T-helper 1 cell treated with Interleukin-12 subunit alpha and Interleukin-12 subunit beta and Interleukin-4 antibody, amounts not matched to agents 30 μg/mL and 1 μg/mL, for 36 hours (primary cell): ENCODE measurements around the gene ARNT2.

Experiments
- H3K27ac Mint-ChIP-seq: one replicate; pipeline ENCODE4 v1.8.0; 2021; ENCODE audit warnings: mild to moderate bottlenecking, mixed read lengths
- H3K27me3 Mint-ChIP-seq: one replicate; pipeline ENCODE4 v1.8.0; 2021; ENCODE audit warnings: low read depth, mixed read lengths
- H3K36me3 Mint-ChIP-seq: one replicate; pipeline ENCODE4 v1.8.0; 2021; ENCODE audit warnings: low read depth, mixed read lengths
- H3K4me1 Mint-ChIP-seq: one replicate; pipeline ENCODE4 v1.8.0; 2021; ENCODE audit warnings: low read depth, mixed read lengths
- H3K4me3 Mint-ChIP-seq: one replicate; pipeline ENCODE4 v1.8.0; 2021; ENCODE audit warnings: mild to moderate bottlenecking, moderate library complexity, mixed read lengths
- H3K9me3 Mint-ChIP-seq: one replicate; pipeline ENCODE4 v1.8.0; 2021; ENCODE audit warnings: mixed read lengths

Gene ARNT2

DNA sequence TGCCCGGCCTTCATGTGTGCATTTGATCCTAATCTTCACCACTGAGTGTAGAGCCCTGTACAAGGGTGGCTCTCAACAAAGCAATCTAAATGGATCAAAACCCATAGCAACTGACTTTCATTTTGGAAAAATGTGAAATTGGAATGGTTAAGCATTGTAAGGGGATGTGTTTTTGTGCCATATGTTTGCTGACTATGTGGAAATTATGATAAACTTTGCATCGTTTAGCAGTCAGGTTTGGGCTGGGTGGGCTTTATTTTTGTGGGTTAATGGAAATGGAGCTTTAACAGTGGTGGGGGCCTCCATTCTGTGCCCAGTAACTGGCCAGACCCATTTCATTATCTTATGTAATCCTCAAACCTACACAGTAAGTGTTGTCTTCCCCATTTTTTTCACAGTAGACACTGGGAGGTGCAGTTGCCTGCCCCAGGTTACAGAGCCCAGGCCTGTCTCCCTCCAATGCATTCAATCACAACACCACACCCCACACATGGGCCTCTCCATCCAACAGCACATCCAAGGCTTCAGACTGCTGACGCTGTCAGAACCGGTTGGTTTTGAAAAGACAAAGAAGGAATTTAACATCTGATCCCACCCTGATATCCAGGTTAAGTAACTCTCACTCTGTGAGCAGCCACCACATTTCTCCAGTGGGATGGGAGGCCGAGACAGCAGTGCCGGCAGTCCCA, 154.6 kb downstream of the ARNT2 start:
- Mint-ChIP-seq H3K9me3 (no peaks in the 10 kb centered on the region), H3K4me3 (no peak overlapping the region), H3K4me1 (no peaks in the 10 kb centered on the region), H3K27ac (no peak overlapping the region), H3K36me3 (no peaks in the 10 kb centered on the region), H3K27me3 (peaks cover 8% of the 10 kb centered on the region)

DNA sequence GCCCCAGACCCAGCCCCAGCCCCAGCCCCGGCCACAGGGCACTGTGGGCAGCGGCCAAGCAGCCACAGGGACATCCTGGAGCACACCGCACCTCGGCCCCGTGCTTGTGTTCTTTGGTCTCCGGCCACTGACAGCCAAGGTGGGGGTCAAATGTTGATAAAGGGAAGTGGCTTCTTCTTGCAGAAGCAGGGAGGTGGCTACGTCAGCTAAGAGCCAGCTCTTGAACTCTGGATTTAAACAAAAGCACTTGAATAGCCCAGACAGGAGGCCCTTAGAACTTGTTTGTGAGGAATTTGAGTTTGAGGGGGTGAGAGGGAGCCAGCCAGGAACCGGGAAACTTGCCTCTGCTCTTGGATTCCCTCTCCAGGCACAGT, 155.1 kb downstream of the ARNT2 start:
- Mint-ChIP-seq H3K9me3 (no peaks in the 10 kb centered on the region), H3K27ac (no peak overlapping the region), H3K4me3 (no peak overlapping the region), H3K4me1 (no peaks in the 10 kb centered on the region), H3K36me3 (no peaks in the 10 kb centered on the region), H3K27me3 (peaks cover 8% of the 10 kb centered on the region)

DNA sequence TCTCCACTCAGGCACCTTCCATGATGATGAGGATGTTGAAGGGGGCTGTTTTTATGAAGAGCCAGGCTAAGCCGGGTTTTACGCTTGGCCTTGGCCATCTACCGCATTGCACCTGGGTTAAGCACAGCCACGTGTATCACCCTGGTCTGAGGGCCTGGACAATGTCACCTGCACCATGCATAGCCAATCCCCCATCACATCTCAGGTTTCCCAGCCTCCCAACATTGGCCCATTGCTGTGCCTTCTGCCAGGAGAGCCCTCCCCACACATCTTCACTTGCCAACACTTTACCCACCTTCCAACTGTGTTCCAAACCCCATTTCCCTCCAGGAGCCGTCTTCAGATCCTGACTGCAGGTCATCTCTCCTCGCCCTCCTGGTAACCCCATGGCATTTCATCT, 155.6 kb downstream of the ARNT2 start:
- H3K27ac Mint-ChIP-seq: no peak overlapping the region
- H3K36me3 Mint-ChIP-seq: no peaks in the 10 kb centered on the region
- no peaks in the 10 kb centered on the region for H3K9me3 Mint-ChIP-seq
- H3K4me1 Mint-ChIP-seq: no peaks in the 10 kb centered on the region
- peaks cover 8% of the 10 kb centered on the region for H3K27me3 Mint-ChIP-seq
- H3K4me3 Mint-ChIP-seq: no peak overlapping the region

DNA sequence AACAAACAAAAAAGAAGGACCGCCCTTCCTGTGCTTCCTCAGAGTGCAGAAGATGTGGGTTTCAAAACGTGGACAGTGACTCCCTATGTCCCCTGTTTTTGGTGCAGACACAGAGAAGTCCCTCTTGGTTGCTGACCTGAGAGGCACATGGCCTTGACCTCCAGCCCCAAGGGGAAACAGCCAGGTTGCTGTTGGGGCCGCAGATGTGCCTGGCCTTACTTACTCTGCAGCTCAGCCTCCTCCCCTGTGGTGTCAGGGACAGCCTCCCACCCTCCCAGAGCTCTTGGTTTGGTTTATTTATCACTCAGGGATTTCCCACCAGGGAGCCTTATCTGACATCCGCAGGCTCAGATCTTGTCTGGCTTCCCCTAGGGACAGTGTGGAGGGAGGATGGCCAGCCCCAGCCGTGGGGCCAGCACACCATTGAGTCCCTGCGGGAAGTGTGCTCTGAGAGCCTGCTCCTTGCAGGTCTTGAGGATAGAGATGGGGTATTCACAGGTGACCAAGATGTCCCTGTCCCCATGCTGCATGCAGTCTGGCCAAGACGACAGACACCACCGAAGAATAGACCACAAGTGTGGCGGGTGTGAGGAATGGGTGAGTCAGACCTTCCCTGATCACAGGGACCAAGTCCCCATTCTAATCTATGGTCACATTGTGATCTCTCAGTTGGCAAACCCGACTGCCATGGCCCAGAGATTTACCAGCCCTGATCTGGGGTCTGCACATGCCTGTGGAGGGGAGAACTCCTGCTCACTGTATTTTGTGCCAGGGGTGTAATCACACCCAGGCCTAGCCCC, 156.6 kb downstream of the ARNT2 start:
- H3K4me3 Mint-ChIP-seq: no peak overlapping the region
- no peaks in the 10 kb centered on the region for H3K4me1 Mint-ChIP-seq
- no peaks in the 10 kb centered on the region for H3K9me3 Mint-ChIP-seq
- no peaks in the 10 kb centered on the region for H3K36me3 Mint-ChIP-seq
- peaks cover 5% of the 10 kb centered on the region for H3K27me3 Mint-ChIP-seq
- H3K27ac Mint-ChIP-seq: no peak overlapping the region

DNA sequence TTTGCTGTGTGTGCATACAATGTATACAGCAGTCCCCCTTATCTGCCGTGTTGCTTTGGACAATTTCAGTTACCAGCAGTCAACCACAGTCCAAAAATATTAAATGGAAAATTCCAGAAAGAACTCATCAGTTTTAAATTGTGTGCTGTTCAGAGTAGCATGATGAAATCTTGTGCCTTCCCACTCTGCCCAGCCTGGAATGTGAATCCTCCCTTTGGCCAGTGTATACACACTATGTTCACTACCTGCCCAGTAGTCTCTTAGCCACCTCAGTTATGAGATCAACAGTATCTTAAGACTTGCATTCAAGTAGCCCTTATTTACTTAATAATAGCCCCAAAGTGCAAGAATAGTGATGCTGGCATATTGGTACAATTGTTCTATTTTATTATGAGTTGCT, 157.3 kb downstream of the ARNT2 start:
- Mint-ChIP-seq H3K4me3 (no peak overlapping the region), H3K9me3 (no peaks in the 10 kb centered on the region), H3K4me1 (no peaks in the 10 kb centered on the region), H3K27me3 (peaks cover 5% of the 10 kb centered on the region), H3K27ac (no peak overlapping the region), H3K36me3 (no peaks in the 10 kb centered on the region)

DNA sequence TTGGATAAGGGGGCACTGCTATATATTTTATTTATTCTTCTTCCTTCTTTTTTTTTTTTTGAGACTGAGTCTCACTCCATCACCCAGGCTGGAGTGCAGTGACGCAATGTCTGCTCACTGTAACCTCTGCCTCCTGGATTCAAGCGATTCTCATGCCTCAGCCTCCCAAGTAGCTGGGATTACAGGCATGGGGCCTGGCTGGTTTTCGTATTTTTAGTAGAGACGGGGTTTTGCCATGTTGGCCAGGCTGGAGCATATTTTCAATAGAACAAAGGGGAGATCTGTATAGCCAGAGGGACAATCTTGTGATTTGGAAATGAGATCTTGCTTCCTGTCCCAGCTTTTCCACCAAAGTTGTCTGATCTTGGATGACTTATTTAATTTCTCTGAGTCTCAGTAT, 157.9 kb downstream of the ARNT2 start:
- Mint-ChIP-seq H3K27me3 (peaks cover 3% of the 10 kb centered on the region), H3K9me3 (no peaks in the 10 kb centered on the region), H3K4me1 (no peaks in the 10 kb centered on the region), H3K27ac (no peak overlapping the region), H3K36me3 (no peaks in the 10 kb centered on the region), H3K4me3 (no peak overlapping the region)

DNA sequence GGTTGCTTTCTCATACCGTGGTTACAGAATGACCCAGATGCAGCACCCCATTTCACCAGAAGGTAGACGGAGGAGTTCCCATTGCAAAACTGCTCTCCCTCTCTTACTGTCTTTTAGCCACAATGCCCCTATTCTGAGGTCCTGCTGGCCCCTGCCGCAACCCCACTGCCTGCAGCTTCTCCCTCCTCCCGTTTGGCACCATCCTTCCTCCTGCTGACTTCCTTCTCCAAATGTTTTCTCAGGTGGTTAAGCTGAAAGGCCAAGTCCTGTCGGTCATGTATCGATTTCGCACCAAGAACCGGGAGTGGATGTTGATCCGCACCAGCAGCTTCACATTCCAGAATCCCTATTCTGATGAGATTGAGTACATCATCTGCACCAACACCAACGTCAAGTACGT, 158.7 kb downstream of the ARNT2 start:
- Mint-ChIP-seq H3K4me3 (no peak overlapping the region), H3K27ac (no peak overlapping the region), H3K4me1 (no peaks in the 10 kb centered on the region), H3K27me3 (no peaks in the 10 kb centered on the region), H3K9me3 (no peaks in the 10 kb centered on the region), H3K36me3 (no peaks in the 10 kb centered on the region)

DNA sequence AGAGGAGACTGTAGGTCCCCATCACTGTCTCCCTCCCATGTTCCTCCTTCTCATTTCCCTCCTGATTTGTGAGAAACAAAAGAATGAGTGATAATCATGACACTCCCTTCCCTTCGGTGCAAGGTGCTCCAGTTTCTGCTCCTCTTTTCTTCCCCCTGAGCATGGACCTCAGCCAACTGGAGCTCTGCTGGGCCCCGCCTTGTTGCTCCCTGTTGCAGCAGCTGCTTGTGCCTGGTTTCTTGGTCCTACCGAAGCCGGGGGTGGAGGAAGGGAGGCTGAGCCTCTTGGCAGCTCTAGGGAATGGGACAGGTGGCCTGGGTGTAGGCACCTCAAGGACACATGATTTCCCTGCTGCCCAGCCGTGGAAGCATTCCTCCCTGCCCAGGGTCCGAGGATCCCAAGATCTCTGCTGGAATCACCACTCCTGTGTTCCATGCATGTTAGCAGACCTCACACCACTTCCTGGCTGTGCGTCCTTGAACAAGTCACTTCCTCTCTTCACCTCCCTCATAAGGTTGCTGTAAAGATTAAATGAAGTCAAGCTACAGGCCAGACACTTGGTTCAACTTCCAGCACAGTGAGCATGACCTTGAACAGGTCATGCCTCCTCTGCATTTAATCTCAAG, 159.3 kb downstream of the ARNT2 start:
- Mint-ChIP-seq H3K4me1 (no peaks in the 10 kb centered on the region), H3K36me3 (no peaks in the 10 kb centered on the region), H3K9me3 (no peaks in the 10 kb centered on the region), H3K4me3 (no peak overlapping the region), H3K27me3 (no peaks in the 10 kb centered on the region), H3K27ac (no peak overlapping the region)

DNA sequence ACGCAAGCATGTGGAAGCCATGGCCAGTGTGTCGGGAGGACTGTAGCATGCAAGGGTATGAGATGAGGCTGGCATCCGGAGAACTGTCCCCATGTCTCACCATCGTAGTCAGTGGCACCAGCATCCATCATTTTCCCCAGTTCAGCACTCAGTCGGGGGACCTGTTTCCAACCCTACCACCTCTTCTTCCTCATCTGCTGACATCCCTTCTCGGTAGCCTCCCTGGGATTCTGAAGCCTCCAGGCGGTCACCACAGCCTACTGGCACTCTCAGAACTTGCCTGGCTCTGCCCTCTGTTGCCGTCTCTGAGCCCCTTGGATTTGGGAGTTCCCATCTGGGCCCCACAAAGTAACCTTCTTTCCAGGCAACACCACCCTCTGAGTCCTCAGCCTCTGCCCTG, 159.9 kb downstream of the ARNT2 start:
- Mint-ChIP-seq H3K4me3 (no peak overlapping the region), H3K4me1 (no peaks in the 10 kb centered on the region), H3K27me3 (no peaks in the 10 kb centered on the region), H3K9me3 (no peaks in the 10 kb centered on the region), H3K27ac (no peak overlapping the region), H3K36me3 (no peaks in the 10 kb centered on the region)

DNA sequence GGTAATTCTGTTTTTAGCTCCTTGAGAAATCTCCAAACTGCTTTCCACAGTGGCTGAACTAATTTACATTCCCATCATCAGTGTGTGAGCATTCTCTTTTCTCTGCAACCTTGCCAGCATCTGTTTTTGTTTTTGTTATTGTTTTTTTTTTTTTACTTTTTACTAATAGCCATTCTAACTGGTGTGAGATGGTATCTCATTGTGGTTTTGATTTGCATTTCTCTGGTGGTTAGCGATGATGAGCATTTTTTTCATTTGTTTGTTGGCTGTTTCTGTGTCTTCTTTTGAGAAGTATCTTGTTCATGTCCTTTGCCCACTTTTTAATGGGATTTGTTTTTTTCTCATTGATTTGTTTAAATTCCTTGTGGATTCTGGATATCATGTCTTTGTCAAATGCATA, 161.2 kb downstream of the ARNT2 start:
- H3K27ac Mint-ChIP-seq: no peak overlapping the region
- no peaks in the 10 kb centered on the region for H3K36me3 Mint-ChIP-seq
- no peaks in the 10 kb centered on the region for H3K9me3 Mint-ChIP-seq
- no peaks in the 10 kb centered on the region for H3K4me1 Mint-ChIP-seq
- peaks cover 3% of the 10 kb centered on the region for H3K27me3 Mint-ChIP-seq
- no peak overlapping the region for H3K4me3 Mint-ChIP-seq

DNA sequence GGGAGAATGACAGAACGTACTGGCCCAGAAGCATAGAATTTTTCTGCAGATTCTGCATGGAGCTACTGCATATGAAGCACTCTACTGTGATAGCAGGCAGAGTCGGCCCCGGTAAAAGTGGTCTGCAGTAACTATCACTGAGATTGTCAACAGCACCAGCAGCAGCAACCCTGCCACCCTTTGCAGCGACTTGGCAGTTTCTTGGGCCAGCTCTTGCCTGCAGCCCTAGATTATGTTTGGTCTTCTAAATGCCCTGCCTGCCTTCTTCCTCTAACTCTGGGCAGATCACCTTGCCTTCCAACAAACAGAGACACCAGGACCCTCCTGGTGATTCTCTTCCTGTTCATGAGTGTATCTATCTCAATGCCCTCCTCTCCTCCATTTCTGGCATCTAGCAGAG, 161.8 kb downstream of the ARNT2 start:
- H3K9me3 Mint-ChIP-seq: no peaks in the 10 kb centered on the region
- peaks cover 6% of the 10 kb centered on the region for H3K27me3 Mint-ChIP-seq
- H3K4me3 Mint-ChIP-seq: no peak overlapping the region
- H3K36me3 Mint-ChIP-seq: no peaks in the 10 kb centered on the region
- H3K4me1 Mint-ChIP-seq: no peaks in the 10 kb centered on the region
- H3K27ac Mint-ChIP-seq: no peak overlapping the region

DNA sequence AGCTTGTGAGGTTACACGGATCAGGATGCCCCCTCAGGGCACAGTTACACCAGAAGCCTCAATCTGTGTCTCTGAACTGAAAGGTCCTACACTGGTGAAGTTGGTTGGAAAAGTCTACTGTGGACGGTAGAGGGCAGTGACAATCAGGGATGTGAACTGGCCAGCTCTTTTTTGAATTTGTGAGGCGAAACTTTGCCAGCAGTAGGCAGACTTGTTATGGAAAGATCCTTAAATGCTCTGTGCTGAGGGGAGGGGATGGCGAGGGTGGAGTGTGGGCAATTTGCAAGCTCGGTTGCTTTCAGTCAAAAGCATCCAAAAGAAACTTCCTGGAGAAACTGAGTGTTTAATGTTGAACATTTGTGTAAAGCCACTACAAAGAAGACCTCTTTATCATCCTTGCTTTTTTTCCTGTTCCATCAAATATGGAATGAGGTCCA, 163.6 kb downstream of the ARNT2 start:
- H3K9me3 Mint-ChIP-seq: no peaks in the 10 kb centered on the region
- peaks cover 6% of the 10 kb centered on the region for H3K27me3 Mint-ChIP-seq

DNA sequence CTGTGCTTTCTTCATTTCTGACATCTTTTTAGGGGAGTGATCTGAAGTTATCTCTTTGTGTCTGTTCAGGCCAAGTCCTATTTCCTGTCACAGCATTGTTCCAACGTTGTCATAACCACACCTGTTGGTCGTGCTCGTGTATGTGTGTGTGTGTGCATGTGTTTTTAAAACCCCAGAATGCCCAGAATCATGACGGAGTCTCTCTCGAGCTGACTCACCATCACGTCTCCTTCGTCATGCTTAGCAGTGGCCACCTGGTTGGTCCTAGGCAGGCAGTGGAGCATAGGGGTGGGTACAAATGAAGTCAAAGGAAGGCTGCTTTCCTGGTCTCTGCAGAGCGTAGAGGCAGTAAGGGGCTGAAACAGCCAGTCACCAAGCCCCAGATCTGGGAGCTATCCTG, 164.1 kb downstream of the ARNT2 start:
- H3K9me3 Mint-ChIP-seq: no peaks in the 10 kb centered on the region
- H3K4me3 Mint-ChIP-seq: no peak overlapping the region
- peaks cover 6% of the 10 kb centered on the region for H3K27me3 Mint-ChIP-seq
- H3K4me1 Mint-ChIP-seq: no peaks in the 10 kb centered on the region
- no peak overlapping the region for H3K27ac Mint-ChIP-seq
- H3K36me3 Mint-ChIP-seq: no peaks in the 10 kb centered on the region

More for the DNA sequence above, 163.6 kb downstream of the ARNT2 start:
- H3K27ac Mint-ChIP-seq: no peak overlapping the region
- no peaks in the 10 kb centered on the region for H3K36me3 Mint-ChIP-seq
- no peak overlapping the region for H3K4me3 Mint-ChIP-seq
- no peaks in the 10 kb centered on the region for H3K4me1 Mint-ChIP-seq

DNA sequence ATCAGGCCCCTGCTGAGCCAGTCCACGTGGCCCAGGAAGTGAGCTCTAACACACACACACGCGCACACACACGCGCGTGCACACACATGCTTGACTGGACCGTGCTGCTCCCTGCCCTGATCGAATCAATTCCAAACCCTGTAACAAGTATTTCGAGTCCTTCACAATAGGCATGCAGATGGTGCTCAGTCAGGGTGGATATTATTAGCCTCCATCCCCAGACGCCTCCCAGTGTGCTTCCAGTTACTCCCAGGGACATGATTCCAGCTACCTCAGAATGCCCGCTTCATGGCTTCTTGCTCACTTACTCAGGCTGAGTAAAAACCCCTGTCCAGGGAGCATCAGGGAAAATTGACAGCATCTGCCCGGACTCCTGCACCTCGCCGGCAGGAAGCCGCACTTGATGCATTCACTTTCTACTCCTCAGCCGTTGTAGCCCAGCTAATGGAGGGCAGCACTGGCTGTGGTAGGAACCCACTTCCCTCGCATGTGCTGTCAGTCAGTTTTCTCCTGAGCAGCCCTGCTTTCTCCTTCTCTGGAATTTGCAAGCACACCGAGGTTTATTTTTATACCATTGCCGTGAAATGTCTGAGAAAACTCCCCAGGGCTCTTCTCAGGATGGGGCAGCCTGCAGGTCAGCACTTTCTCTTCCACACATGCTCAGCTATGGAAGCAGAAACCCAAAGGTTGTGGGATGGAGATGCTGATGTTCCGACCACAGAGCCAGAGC, 164.9 kb downstream of the ARNT2 start:
- Mint-ChIP-seq H3K27ac (no peak overlapping the region), H3K36me3 (no peaks in the 10 kb centered on the region), H3K9me3 (no peaks in the 10 kb centered on the region), H3K4me1 (no peaks in the 10 kb centered on the region), H3K4me3 (no peak overlapping the region), H3K27me3 (peaks cover 6% of the 10 kb centered on the region)
